Measurements from ENCODE around the gene ZMYND8.
"Not testable (repeated sequence)": the region's sequence is repeated elsewhere in the genome, so short reads cannot be mapped to it uniquely, and the experiment has no call there.

ZMYND8 gene

DNA sequence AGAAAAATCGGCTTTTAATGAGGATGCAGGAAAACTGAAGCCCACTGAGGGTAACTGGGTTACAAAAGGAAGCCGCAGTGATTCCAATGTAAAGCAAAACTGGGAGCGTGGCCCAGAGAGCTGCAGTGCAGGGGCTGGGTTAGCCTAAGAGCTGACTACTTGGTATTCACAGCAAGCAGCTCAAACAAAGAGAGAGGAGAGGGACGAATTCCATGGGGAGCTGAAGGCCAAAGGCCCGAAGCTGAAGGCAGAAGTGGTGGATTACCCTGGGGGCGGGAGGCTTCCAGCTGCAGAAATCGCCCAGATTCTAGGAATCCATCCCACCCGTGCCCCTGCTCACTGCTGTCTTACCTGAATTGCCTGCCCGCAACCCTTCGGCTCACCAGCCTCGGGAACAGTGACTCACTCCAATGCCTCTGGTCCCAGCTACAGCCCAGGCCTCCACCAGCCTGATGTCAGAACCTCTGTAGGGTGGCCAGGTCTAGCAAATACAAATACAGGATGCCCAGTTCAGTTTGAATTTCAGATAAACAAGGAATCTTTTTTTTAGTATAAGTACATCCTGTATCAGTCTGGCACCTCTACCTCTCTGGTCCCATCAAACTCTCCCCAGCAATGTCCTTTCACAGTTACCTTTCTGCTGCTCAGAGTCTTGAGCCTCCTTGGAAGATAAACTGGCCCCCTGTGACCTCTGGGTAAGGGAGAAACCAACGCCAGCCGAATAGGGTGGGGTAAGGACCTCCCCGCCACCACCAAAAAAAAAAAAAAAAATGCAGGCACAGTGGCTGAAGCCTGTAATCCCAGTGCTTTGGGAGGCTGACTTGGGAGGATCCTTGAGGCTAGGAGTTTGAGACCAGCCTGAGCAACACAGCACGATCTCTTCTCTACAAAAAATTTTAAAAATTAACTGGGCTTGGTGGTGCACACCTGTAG, 14.6 kb upstream of the ZMYND8 start:
- no peak for FAIRE-seq

DNA sequence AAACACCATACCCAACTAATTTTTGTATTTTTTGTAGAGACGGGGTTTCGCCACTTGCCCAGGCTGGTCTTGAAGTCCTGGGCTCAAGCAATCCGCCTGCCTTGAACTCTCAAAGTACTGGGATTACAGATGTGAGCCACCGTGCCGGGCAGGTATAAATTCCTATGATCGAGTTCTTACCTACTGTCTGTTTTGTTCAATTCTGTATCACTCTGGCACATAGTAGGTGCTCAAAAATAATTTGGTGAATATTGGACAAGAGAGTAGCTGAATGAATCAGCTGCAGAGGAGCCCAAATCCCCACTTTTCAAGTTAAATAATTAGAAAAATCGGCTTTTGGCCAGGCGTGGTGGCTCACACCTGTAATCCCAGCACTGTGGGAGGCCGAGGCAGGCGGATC, 13.7 kb upstream of the ZMYND8 start:
- FAIRE-seq = no peak

DNA sequence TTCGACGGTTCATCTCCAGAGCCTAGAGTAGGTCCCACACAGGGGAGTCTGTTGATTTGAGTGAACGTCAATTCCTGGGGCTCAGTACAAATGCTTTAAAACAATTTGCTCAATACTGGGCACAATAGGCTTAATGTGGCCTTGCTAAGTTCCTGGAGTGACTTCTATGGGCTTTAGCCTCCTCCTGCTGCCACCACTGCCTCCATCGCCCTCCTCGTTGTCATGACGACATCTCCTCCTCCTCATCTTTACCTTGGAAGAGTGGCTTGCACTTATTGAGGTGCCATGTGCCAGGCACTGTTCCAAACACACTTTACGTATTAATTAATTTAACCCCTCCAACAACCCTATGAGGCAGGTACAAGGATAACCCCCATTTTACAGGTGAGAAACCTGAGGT, 11.8 kb upstream of the ZMYND8 start:
- FAIRE-seq = no peak

DNA sequence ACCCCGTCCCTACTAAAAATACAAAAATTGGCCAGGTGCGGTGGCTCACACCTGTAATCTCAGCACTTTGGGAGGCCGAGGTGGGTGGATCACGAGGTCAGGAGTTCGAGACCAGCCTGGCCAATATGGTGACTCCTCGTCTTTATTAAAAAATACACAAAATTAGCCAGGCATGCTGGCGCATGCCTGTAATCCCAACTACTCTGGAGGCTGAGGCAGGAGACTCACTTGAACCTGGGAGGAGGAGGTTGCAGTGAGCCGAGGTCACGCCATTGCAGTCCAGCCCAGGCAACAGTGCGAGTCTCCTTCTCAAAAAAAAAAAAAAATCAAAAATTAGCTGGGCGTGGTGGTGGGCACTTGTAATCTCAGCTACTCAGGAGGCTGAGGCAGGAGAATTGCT, 9.8 kb upstream of the ZMYND8 start:
- not testable (repeated sequence) for FAIRE-seq

DNA sequence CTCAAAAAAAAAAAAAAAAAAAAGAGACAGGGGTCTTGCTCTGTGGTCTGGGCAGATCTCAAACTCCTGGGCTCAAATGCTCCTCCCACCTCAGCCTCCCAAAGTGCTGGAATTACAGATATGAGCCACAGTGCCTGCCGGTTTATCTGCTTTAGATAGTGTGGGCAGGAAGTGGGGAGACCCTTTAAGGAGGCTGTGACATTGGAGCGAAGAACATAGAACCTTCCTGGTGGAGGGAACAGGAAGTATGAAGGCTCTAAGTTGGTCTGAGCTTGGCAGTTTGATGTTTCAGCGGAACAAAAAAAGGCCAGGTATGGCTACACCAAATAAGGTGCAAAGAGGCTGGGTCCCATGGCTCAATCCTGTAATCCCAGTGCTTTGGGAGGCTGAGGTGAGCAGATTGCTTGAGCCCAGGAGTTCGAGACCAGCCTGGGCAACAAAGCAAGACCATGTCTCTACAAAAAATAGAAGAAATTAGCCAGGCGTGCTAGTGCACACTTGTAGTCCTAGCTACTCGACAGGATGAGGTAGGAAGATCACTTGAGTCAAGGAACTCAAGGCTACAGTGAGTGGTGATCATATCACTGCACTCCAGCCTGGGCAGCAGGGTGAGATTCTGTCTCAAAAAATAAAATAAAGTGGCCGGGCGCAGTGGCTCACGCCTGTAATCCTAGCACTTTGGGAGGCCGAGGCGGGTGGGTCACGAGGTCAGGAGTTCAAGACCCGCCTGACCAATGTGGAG, 8.7 kb upstream of the ZMYND8 start:
- FAIRE-seq = no peak

DNA sequence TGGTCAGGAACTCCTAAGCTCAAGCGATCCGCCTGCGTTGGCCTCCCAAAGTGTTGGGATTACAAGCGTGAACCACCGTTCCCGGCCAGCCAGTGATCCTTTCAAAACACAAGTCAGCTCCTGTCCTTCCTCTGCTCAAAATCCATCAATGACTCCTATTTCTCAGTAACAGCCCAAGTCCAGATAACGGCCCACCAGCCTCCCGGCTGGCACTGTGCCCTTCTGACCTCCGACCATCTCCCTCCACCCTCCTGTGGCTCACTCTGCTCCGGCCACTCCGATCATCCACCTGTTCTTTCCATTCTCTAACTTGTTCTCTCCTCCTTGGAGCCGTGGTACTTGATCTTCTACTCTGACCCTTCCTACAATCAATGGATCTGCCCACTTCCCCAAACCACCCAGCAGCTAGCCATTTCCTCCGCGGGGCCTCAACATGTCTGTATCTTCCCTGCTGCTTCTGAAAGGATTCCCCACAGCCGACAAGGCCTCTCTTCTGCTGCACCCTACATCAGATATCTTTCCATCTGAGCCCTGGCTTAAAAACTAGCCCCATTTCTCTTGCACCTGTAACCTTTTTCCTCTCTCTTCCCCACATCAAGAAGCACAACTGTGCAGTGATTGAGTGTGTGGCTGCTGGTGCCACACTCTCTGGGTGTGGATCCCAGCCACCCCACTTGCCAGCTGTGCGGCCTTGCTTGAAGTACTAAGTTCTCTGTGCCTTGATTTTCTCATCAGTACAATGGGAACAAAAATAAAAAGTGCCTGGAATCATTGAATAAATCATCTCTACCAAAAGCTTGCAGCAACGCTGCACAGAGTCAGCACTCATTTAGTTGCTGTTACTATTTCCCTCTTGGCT, 6.1 kb upstream of the ZMYND8 start:
- no peak for FAIRE-seq

DNA sequence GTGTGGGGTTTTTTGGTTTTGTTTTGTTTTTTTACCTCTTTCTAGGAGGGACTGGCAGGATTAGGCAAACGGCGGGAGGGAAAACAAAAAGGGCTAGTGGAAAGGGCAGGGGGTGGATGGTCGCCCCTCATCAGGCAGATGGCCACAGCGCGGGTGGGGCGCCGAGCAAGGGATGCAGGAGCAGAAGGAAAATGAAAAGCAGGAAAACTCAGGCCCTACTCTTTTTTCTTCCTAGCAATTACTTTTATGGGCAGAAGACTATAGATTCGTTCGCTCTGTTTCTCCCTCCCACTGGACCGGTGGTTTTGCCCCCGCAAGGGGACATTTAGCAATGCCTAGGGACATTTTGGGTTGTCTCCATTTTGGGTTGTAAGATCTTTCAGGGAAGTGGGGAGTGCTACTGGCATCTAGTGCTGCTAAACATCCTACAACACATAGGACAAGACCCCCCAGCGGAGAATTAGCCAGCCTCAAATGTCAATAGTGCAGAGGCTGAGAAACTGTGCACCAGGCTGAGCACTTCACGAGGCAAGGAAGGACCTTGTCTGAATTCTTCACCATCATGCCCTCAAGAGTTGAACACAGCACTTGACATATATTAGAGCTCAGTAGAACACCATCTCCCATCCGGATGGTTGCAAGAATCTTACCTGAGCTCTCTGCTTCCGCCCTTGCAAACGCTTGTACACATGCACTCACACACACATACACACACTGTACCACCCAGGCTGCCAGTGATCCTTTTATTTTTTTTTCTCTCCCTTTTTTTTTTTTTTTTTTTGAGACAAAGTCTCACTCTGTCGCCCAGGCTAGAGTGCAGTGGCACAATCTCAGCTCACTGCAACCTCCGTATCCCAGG, 4.8 kb upstream of the ZMYND8 start:
- no peak for FAIRE-seq

DNA sequence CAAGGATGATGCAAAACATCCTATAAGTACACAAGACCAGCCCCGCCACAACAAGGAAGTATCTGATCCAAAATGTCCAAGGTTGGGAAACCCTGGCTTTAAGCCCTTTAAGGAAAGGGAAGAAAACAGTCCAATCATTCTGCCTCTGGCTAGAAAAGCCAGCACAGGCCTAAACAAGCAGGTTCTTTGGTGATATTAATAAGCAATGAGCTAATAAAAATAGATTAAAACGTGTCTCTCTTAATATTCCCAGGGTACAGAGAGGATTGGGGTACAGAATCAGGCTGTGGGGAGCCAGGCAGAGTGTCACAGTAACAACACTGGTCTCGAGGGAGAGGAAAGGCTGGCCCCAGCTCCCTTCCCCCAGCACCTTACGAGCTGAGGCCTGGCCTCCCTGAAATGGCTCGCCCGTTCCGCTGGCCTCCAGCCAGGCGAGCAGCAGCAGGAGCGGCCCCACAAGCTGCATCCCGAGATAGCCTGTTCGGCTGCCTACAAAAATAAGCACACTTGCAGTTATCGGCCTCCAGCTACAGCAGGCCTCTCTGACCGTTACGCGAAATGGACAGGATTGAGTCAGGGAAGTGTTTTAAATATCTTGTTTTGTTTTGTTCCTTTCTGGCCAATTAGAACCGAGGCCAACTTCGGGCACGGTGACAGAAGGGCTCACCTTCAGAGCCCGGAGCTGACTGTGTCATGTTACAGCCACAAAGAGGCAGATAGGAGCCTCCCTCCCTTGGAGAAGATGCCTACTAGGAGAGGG, 4.0 kb upstream of the ZMYND8 start:
- peak; percentile 82 for FAIRE-seq

DNA sequence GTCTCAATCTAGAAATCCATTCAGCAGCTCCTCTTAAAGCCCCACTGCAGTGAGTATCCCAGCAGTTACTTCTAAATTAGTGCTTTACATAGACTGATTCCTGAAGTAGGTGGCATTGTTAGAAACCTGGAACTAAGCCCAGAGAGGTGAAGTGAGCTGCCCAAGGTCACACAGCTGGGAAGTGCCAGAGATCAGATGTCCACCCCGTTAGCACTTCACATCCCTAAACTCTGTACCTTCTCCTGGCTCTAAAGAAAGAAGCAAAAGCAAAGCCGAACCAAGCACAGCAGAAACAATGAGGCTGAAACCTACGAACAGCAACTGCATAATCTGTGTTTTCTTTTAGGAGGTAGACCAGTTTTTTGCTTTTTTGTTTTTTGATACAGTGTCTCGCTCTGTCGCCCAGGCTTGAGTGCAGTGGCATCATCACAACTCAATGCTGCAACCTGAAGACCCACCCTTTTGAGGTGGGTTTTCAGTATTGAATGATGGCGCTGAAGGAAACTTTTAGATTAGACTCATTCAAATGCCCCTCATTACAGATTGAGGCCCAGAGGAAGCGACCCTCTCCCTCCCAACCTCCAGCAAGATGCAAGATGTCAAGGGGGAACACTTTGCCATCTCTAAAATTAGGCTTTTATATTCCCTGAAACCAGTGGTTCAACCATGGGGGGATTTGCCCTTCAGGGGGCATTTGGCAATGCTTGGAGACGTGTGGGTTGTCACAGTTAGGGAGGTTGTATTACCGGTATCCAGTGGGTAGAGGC, 3.2 kb upstream of the ZMYND8 start:
- no peak for FAIRE-seq

DNA sequence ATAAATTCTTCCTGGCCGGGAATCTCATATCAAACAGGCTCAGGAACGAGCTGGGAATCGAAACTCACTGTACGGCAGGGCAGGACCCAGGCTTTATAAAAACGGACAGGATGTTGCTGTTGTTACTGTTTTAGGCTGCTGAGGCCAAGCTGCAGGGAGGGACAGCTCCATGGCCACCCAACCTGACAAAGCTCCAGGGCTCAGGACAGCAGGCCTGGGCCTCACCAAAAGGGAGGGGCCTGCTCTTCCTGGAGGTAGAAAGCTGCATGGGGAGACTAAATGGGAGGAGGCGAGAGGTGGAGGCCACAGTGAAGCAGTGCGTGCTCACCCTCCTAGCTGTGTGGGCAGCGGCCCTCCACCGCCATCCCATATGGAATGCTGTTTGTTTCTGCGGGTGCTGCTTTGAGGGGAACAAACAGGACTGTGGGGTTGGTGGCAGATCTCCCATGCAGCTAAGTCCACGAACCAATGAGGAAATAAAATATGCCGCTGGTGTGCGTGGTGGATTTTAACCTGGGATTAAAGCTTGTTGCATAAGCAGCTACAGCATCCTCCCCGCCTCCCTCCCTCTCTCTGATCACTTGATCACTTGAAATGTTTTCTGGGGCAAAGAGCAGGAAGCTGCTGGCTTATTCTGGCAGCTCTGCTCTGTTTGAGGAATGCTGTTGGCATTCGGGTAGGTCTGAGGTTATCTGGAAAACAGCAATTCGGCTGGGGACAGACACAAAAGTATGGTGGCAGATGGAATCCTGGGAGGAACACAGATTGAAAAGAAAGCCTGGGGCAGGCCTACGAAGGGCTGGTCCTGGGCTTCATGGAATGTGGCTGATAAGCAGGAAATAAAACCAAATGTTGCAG, 2.4 kb upstream of the ZMYND8 start:
- FAIRE-seq = peak; percentile 53

DNA sequence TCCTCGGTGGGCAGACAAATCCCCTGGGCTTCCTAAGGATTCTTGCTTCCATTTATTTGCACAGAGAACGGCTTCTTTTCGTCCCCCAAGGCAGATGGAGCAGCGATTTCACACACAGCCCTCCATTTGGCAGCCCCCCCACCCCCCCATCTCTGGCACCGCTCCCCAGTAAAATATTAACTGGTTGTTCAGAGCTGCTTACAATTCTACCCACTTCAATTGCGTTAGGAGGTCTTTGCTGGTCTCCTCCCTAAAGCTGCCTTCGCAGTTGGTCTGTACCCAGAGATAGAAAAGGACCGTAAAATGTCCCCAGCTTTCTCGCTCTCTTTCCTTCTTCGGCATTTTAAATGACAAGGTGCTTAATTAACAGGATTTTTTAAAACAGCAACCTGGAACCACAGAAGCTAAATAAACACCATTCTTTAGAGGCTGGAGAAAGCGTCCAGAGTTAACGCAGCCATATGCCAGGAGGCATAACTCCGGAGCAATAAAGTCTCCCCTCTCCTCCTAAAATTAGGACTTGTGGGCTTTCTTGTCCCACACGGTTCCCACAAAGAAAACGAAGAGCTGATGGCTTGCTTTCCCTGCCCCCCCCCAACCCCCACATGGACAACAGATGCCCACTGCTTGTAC, 1.7 kb upstream of the ZMYND8 start:
- FAIRE-seq = no peak

DNA sequence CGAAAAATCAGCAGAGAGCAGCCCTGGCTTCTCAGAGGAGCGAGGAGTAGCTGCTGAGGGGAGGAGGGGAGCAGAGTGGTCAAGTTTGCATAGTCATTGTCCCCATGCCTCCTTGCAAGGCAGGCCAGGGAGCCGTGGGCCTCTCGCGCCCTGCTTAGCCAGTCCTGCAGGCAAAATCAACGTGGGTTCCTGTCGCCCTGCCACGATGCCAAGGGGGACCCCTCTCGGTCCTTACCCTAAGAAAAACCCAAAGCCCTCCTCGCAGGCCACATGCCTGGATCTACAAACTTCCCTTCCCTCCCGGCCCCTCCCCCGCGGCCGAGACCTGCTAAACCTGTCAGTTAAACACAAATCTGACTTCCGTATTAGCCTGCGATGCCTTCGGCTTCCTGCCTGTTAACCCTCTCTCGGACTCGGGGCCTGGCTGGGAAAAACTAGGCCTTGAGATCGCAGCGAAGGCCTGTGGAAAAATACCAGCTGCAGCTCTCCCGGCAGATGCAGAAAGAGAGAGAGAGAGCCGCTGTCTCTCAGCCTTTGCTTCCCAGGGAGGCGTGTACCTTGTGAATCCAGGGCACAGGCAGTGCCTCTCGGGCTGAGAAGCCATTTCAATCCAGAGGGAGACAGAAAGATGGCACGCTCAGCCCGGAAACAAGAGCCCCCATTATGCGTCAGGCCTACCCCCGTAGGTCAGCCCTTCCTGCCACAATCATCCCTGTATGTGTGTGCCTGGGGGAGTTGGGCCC, 968 bp upstream of the ZMYND8 start:
- FAIRE-seq = peak; percentile 93

DNA sequence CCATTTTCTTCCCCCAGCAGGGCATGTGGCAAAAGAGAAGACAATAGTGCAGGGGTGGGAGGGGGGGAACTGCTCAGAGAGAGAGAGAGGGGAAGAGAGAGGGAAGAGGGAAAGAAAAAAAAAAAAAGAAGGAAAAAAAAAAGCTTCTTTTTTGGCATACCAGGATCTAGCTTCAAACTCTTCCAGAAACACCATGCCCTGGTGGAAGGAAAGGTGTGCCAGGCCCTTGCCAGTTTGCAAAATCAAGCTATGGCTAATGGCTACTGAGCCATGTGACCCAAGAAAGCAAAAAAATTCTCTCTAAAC, 326 bp downstream of the ZMYND8 start:
- FAIRE-seq = no peak

DNA sequence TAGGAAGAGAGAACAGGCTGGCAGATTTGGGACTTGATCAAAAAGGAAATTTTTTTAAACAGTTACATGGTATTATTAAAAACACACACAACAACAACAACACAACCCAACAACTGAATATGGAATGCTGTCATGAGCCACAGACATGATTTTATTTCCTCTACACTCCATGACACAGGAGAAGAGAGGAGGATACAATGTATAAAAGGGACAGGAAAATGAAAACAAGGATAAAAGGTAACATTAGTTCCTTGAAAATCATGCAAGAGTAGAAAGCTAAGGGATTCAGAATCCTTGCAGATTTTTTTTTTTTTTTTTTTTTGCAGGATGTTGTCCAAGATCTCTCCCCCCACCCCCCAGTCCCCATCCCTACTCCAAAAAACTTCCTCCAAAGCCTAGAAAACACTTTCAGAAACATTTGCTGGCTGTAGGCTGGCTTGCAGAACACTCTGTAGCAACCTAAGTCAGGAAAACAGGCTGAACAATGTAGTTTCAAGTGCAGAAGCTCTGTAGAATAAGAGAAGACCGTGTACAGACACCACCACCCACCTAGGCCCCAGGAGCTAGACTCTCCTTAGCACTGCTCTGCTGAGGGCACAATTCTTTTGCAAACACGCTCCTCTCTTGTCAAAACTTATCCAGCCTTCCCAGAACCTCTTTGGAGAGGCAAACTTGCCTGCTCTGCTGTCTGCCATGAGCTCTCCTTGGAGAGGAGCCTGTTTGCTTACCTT, 845 bp downstream of the ZMYND8 start:
- FAIRE-seq = no peak

DNA sequence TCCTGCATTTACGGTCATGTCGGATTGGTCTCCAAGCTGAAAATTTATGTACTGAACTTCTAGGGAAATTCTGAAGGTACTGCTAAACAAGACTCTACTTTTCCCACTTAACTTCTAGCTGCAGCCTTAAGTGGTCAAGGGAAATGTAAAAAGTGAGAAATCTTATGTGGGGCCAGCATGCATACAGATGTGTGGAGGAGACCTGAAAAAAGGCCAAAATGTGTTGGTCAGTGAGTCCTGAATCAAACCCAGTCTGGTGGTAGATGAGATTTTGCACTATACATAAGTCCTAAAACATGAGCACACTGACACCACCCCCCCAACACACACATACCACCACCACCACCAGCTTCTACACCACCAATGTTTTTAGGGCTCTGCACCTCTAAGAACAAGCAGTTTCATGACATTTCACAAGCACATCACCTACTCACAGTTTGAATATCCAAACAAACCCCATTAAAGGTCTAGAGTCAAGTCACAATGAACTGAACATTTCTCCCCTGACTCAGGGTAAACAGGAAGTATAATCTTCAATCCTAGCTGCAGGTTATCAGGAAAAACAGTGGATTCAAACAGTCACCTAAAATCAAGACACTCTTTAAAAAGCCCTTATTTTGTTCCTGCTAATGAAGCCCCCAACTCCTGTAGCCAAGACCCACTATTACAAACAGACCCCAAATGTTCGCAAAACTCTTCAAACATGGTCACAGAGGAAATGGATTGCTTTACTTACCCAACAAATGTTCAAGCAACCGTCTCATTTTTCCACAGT, 1.6 kb downstream of the ZMYND8 start:
- no peak for FAIRE-seq

DNA sequence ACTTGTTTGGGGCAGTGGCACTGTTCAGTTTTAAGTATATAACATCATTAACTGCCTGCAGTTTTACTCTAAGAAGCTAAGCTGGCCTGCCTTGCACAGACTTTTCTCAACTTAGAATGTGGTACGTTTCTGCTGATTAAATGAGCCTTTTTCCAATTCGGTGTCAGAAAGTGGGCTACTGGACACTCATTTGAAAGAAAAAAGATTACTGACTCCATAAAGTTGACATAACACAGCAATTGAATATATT, 2.1 kb downstream of the ZMYND8 start:
- no peak for FAIRE-seq

DNA sequence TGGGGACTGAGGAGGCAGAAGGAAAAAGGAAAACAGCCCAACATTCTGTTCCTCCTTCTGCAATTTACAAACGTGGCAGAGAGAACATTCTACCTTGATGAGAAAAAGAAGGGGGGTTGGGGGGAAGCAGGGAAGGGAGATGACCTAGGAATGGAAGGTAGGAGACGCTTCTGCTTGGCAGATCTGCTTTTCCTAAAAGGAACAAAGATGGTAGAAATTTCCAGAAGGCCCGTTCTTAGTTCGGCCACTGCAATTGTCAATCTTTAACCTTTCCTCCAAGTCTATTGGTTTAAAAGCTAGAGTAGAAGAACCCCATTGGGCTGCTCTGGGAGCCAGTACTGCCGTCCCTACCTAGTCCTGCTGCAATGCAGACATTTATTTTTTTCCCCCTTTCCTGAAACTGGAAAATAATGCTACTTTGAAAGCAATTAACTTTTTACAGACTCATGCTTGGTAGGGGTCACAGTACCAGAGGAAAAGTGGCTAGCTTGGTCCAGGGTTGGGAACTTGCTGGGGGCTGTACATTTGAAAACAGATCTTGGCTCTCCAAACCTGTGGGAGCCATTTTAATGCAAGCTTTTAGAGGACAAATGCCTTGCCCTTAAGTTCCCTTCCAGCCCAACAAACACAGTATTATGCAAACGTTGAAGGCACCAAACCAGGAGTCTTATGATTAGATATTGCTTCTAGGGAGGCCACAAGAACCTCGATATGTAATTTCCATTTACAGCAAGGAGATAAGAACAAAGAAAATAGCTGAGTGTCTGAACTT, 2.6 kb downstream of the ZMYND8 start:
- FAIRE-seq = no peak

Measured in G401.6 (cell line).